ENCODE measurements around the gene CTXND1.

GRCh38 chr15:80155001-80155377 lies 97.0 kb downstream of the CTXND1 start:
- TF ChIP-seq, protein P1, sequence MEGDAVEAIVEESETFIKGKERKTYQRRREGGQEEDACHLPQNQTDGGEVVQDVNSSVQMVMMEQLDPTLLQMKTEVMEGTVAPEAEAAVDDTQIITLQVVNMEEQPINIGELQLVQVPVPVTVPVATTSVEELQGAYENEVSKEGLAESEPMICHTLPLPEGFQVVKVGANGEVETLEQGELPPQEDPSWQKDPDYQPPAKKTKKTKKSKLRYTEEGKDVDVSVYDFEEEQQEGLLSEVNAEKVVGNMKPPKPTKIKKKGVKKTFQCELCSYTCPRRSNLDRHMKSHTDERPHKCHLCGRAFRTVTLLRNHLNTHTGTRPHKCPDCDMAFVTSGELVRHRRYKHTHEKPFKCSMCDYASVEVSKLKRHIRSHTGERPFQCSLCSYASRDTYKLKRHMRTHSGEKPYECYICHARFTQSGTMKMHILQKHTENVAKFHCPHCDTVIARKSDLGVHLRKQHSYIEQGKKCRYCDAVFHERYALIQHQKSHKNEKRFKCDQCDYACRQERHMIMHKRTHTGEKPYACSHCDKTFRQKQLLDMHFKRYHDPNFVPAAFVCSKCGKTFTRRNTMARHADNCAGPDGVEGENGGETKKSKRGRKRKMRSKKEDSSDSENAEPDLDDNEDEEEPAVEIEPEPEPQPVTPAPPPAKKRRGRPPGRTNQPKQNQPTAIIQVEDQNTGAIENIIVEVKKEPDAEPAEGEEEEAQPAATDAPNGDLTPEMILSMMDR (IDR thresholded peaks at IDR 0.05), result no peak
- no peak for TF ChIP-seq ELK1 (IDR thresholded peaks at IDR 0.05; ENCODE audit: low read depth, low read length)
